OCI-M1 (cell line): ENCODE results near the gene ZNF778.

Experiments
- DNase-seq: peaks from one replicate; lab custom pipeline; 2025; lab: John Stamatoyannopoulos, UW

Gene ZNF778

DNA sequence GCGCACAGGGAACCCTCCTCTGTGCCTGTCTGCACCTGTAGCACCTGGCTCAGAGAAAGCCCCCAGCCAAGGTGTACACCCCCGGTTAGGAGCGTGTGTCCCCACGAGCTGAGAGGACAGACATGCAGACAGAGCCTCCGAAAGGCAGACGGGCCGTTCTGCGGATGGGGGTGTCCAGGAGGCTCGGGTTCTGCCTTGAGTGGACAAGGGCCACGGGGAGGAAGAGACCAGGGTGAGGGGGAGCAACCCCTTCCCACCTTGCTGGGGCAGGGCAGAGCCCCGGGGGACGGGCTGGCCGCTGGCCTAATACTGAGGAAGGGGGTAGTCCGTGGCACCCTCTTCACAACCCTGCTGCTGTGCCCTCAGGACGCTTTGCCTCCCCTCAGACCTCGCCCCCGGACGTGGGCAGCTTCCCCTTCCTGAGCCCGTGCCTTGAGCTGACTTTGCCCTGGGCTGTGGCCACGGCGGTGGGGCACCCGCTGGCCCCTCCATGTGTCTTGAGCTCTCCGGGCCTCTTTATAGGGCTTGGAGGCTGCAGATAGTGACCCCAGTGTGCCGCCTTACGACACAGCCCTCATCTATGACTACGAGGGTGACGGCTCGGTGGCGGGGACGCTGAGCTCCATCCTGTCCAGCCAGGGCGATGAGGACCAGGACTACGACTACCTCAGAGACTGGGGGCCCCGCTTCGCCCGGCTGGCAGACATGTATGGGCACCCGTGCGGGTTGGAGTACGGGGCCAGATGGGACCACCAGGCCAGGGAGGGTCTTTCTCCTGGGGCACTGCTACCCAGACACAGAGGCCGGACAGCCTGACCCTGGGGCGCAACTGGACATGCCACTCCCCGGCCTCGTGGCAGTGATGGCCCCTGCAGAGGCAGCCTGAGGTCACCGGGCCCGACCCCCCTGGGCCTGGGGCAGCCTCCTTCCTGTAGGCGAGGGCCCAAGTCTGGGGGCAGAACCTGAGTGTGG, 22.9 kb upstream of the ZNF778 start:
- DNase-seq = no peak

DNA sequence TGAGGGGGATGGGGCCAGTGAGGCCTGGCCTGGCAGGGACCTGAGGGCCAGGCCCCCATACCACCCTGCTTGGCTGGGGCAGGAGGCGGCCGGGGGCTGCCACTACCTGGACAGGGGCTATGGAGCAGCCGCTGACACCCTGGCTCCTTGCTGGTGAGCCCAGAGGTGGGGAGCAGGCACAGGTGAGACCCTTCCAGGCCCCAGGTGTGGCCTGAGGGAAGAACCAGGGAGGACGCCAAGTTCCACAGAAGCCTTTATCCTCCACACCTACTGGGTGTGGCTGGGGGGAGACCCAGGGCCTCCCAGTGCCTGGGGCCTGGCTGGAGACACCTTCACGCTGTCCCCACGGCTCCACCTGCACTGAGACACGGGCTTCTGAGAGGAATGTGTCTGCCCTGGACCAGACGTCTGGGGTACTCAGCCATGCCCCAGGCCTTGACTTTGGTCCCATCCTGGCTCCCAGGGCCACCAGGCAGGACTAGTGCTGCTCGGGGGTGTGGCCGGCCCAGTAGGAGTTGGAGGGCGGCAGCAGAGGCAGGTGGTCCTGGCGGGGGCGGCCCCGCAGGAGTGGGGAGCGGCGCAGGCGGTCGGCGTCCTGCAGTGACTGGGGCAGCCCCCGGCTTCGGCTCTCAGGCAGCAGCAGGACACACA, 21.9 kb upstream of the ZNF778 start:
- DNase-seq = no peak

DNA sequence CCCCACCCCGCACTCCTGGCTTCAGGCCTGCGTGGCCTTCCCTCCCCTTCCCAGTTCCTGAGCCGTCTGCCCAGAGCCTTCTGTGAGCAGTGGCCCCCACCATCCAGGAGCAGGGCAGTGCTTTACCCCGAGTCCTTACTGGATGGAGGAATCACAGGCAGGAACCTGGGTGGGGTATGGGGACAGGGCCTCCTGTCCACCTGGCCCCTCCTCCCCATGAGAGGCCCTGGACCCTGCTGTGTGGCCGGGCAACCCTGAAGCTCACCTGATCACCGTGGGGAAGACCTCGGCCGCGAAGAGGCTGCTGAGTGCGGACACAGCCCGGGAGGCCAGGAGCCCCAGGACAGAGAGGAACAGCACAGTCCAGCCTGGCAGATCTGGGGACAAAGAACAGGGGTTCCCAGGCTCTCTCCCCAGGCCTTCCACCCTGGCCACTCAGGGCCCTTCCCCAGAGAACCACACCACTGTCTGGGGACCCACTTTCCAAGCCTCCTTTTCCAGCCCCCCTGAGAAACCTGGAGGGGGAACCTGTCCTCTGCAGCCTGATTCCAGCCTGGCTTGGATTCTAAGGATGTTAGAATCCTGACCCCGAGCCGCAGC, 20.4 kb upstream of the ZNF778 start:
- DNase-seq = no peak

DNA sequence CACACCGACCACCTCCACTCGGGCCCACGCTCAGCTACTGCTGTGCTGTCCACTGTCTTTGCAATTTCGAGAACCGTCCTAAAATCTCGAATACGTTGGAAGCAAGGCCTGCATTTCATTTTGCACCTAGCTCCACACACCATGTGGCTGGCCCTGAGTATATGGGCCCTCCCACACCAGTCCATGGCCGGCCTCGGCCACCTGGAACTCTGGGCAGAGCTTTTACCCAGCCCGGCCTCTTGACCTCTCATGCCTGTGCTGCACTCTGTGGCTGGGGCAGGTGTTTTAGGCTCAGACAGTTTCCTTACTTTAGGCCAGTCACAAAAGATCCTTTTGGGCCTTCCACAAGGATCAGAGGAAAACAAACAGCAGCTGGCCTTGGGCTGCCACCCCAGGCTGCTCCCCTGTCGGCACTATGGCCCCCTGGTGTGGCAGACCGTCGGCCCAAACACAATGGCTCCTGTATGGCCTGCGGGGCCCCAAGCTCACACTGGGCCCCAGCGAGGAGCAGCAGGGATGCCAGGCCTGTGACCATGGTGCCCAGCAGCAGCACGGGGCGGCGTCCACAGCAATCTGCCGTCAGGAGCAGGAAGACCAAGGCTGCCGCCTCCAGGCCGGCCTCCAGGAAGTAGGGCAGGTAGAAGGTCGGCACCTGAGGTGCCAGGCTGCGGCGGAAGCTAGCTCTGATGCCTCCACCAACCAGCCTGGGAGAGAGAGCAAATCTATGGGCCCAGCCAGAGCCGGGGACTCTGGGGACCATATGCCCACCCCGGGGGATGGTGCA, 19.7 kb upstream of the ZNF778 start:
- no peak for DNase-seq

DNA sequence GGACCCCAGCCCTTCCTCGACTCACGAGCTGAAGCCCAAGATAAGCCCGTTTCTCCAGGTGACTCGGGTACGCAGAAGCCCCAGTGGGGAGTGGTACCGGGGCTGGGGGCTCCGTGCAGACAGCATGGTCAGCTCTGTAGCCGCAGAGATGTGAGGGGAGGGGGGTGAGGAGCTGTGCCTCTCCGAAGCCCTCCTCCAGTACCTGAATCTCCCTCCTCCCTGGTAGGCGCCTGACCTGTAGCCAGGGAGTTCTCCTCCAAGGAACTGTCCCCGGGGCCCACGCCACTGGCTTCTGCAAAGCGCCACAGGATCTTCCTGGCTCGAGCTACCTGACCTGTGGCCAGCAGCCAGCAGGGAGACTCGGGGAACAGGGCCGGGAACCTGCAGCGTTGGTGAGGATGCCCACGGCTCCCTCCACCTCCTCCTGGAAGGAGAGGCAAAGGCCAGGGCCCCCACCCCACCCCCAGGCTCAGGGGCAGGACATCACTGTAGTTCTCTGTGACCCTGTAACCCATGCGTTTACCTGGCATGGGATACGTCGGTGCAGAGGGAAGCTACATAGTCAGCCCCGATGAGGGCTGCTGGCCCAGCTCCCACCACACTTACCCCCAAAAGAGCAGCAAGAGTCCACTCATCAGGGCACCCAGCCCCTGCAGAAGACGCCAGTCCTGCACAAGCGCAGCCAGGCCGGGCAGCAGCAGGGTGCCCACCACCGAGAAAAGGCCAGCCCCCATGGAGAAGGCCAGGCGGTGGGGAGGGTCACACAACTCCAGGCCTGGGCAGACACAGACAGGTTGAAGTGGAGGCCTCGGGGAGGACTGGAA, 18.9 kb upstream of the ZNF778 start:
- no peak for DNase-seq

DNA sequence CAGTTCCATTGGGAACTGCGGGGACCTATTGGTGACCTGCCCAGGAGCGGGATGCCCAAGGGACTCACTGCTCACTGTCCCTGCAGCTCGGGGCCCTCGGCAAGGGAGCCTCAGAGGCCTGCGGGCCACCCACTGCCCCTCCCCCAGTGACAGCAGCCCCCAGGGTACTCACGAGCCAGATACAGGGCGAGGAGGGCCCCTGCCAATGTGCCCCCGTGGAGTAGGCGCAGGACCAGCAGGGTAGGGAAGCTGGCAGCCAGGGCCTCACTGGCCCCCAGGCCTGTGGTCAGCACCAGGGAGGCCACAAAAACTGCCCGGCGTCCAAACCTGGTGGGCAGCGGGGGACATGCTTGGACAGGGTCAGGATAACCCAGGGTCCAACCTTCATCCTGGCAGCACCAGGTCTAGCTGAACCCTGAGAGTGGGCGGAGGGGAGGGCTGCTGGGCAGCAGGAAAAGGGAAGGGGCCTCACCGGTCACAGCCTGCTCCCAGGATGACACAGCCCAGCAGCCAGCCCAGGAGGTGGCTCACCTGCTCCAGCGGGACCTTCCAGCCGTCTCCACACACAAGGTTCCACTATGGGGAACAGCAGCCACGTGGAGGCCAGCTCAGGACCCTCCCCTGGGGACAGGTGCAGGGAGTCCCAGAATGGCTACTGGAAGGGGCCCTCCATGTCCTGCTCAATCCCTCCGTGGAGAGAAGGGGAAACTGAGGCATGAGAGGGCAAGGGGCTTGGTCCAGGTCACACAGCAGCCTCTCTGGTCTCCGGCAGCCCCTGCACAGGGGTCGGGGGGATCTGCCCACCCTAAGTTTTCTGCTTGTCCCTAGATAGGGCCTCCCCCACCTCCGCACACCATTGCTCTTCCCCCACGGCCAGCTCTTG, 18.0 kb upstream of the ZNF778 start:
- no peak for DNase-seq

DNA sequence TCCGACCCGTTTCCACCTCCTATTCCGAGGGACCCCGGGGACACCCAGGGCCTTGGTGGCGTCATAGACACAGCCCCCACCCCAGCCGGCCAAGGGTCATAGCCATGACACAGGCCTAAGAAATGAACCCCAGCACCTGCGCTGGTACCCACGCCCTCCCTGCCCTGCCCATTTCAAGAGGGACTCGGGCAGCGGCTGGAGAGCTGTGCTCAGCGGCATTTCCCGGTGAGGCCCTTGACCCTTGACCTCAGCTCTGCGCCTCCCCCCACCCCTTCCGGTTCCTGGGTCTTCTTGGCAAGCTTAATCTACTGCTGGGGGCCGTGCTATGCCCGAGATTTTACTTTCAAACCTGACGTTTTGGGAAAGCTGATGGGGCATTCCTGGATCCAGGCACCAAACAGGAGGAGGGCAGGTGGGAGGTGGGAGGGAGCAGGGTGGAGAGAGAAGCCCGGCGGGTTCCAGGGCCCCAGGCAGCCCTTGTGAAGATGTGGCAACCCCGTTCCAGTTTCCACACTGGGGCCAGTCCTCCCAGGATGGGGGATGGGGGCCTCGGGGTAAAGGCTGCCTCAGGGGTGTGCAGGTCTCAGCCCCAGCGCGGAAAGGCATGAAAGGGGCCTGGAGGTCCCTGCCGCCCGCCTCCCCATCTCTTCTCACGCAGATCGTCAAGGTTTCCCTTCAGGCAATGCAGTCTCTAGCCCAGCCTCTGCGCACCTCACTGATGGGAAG, 17.2 kb upstream of the ZNF778 start, which contains the start of gene SLC22A31:
SLC22A31 (minus strand) TSS at position 414 of the 726 bp plus-strand sequence; CDS start at position 378, 36 bp downstream.
- no peak for DNase-seq

DNA sequence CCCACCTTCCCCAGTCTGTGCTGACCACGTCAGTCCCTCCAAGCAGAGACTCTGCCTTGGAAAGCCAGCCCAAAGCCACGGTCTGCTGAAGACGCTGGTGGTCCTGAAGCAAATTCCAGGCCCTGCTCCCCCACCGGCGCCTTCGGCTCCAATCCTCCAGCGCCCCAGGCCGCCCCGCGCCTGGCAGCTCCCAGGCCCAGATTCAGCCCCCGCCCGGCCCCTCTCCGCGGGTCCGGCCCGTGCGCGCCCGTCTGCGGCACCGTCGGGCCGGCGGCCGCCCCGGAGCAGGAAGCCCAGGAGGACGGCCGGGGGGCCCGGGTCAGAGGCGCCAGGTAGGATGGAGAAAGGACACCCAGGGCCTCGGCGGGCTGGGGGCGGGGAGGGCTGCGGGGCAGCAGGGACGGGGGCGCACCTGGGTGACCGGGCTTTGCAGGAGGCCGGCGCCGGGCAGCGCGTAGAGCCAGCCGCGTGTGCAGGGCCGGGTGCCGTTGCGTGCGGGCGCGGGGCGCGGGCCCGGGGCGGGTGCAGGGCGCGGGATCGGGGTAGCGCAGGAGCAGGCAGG, 16.6 kb upstream of the ZNF778 start:
- no peak for DNase-seq

DNA sequence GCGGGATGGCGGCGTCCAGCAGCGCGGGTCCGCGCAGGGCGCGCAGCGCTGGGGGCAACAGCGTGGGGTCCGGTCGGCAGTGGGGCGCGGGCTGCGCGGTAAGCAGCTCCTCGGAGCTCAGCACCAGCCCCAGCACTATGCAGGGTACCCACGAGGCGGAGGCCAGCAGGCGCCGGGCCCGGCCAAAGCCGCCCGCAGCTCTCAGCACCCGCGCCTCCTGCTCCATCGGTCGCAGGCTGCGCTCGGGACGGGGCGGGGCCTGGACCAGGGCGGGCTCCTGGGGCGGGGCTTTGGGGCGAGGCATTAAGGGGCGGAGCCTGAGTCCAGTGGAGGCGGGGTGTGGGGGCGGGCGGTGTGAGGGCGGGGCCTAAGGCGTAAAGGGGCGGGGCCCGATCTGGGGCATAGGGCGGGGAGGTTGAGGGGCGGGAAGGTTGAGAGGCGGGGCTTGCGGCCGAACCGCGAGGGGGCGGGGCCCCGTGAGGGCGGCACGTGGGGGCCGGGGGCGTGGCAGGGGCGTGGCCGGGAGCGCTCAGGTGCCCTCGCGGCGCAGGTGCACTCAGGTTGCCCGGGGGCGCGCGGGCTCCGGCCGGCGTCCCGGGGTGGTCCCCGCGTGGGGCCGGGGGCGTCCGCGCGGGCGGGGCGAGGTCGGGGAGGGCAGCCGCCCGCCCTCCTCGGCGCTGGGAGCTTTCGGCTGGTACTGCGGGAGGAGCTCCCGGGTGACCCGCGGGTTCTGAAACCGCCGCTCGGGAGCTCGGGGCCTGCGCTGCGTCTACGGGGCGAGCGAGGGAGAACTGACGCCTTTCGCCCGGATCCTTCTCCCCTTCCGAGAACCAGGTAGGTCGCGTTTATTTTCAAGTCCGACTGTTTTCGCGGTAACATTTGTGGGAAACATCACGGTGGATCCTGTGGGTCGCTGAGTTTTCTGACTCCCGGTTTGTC, 15.8 kb upstream of the ZNF778 start:
- peak; percentile 5 for DNase-seq

DNA sequence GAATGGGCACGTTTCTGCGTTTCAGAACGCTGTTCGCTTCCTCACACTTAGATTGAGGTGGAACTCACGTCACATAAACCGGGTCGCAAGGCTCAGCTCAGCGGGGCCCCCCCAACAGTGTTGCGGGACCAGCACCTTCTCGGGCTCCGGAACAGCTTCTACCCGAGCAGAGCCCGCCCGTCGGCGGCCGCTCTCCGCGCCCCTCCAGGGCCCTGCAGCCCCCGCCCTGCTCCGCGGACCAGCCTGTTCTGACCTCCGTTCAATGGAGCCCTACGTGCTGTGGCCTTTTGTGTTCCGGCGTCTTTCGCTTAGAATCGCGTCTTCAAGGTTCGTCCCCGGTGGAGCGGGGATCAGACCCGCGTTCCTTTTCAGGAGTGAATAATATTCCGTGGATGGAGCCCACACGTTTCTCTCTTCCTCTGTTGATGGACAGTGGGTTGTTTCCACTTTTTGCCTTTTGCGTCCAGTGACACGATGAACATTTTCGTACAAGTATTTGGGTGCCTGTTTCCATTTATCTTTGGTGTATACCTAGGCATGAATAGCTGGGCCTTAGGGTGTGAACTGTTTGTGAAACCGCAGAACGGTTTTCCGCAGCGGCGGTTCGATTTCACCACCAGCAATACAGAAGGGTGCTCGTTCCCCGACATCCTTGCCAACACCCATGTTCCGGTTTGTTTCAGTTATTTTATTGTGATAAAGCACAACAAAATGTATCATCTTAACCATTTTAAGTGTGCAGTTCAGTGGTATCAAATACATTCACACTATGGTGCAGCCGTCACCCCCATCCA, 14.9 kb upstream of the ZNF778 start:
- DNase-seq = no peak

DNA sequence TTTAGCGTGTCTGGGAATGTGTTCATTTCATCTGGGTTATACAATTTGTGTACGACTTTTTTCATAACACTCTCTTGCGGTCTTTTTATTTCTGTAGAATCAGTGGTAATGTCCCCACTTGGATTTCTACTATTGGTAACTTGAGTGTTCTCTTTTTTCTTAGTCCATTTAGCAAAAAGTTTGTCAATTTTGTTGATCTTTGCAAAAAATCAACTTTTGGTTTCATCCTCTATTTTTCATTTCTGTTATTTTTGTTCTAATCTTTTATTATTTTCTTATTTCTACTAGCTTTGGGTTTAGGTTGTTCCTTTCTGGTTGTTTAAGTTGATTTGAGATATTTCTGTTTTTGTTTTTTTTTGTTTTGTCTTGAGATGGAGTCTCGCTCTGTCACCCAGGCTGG, 9.5 kb upstream of the ZNF778 start:
- no peak for DNase-seq

DNA sequence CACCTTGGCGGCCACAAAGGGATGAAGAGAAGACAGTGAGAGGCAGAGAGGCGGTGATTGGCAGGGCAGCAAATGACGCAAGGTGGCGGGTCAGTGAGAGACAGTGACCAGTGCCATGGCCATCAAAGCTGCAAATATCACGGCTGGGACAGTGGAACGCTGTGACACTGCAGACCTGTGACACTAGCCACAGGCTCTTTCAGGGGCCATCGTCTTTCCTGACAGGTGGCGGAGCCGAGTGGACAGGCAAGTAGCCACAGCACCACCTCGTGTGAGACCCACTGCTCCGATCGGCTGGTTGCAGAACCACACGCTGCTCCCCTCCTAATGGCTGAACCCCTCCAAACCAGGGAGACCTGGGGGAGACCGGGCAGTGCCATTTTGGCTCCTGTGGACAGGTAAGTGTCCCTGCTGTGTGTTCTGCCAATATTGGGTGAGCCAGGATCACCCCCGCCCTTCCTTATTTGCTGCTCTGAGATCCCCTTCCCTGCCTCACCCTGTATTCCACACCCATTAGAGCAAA, 7.9 kb upstream of the ZNF778 start:
- DNase-seq = no peak

DNA sequence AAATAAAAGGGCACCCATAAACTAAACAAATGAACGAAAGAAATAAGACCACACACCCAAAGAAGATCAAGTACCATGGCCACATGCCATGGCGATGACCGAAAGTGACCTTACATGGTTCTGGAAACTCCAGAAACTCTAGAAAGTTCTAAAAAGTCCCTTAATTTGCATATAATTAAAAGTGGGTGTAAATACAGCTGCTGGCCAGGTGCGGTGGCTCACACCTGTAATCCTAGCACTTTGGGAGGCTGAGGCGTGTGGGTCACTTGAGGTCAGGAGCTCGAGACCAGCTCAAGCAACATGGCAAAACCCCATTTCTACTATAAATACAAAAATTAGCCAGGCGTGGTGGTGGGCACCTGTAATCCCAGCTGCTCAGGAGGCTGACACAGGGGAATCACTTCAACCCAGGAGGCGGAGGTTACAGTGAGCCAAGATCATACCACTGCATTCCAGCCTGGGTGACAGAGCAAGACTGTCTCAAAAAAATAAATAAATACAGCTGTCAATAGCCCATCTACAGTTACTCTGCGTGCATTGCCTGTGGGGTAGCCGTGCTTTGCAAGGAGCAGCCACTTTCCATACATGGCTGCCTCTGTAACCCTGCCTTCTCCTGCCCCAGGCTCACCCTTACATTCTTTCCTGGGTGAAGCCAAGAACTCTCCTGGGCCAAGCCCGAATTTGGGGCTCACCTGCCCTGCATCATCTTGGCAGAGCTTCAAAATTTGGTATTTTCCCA, 7.2 kb upstream of the ZNF778 start:
- DNase-seq = no peak

DNA sequence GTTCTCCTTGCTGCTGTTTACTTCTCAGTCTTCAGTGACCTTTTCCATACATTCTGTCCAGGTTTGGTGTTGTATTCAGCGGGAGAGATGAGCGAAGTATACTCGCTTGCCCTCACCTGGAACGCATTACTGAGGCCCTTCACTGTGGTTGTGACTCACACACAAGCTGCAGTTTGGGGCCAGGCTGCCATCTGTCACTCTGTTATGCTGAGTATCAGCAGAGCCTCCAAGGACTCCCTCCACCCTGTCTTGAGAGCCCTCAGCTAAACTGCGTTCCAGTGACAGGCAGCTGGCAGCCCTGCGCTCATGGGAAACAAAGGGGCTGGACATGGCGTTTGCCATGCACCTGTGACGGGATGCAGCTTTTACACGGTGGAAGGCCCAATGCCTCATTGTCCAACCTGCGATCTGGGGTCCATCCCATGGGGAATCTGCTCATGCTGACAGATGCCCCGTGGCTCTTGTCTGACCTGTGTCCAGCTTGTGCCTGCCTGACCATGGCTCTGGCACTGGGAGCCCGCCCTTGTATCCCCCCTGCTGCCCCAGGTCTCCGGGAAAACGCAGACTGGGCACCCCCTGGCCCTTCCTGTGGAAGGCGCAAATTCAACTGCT, 6.5 kb upstream of the ZNF778 start:
- no peak for DNase-seq

DNA sequence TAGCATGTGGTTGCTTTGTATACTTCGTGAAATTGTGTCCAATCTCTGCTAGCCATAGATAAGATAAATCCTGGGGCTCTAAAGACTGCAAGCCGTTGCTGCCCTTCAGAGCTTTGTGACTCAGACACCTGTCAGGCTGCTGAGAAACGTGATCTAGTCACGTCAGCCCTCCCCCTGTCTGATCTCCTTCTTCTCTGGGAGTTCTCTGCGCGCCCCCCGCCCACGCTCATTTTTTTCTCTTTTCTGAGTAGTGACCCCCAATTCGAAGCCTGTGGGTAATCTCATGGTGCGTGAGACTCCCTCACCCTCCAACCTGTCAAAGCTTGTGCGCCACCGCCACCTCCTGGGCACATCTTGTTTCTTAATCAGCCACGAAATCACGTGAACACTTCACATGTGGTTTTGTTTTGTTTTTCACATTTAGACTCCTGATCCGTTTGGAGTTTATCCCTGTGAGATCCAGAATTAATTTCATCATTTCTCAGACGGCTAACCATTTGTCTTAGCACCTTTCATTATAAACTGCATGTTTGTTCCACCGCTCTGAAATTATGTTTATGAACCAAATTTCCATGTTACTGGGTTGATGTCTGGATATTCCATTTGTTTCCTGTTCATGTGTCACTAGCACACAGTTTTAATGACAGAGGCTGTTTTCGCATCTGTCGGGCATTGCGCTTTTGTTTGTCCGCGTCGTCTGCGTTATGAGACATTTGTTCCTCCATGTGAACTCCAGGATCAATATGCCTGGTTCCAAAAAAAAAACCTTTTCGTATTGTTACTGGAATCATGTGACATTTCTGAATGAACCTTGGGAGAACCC, 977 bp upstream of the ZNF778 start:
- DNase-seq = peak; percentile 89
